HEK293 (cell line): ENCODE measurements around the gene KRT32.

Experiments used
- ATF2 ChIP-seq: fragments of 450-650 bp; formaldehyde crosslinking; IDR thresholded peaks from 2 replicates; pipeline ENCODE4 v1.5.1; 2016; ENCODE audit warnings: missing biosample characterization, missing genetic modification characterization, low read depth
- BCL11A ChIP-seq: fragments of 450-650 bp; formaldehyde crosslinking; IDR thresholded peaks from 2 replicates; pipeline ENCODE4 v1.5.1; 2016; ENCODE audit warnings: low read depth, missing biosample characterization, missing genetic modification characterization
- HOXC10 ChIP-seq: sonication (generic); formaldehyde crosslinking; IDR thresholded peaks from 2 replicates; pipeline ENCODE4 v1.8.1; 2023; ENCODE audit warnings: mild to moderate bottlenecking, missing genetic modification reagents
- HOXD13 ChIP-seq: sonication (generic); formaldehyde crosslinking; IDR thresholded peaks from 2 replicates; pipeline ENCODE4 v1.8.0; 2022; ENCODE audit warnings: missing genetic modification reagents, borderline replicate concordance
- IKZF3 ChIP-seq: fragments of 450-650 bp; IDR thresholded peaks from 2 replicates; pipeline ENCODE4 v1.5.0; 2018; ENCODE audit warnings: missing biosample characterization, mild to moderate bottlenecking, missing genetic modification characterization, moderate library complexity
- INSM2 ChIP-seq: fragments of 450-650 bp; formaldehyde crosslinking; IDR thresholded peaks from 2 replicates; pipeline ENCODE4 v1.5.1; 2016; ENCODE audit warnings: missing biosample characterization, missing genetic modification characterization
- KLF8 ChIP-seq: fragments of 450-650 bp; formaldehyde crosslinking; IDR thresholded peaks from 2 replicates; pipeline ENCODE4 v1.5.1; 2016; ENCODE audit warnings: missing biosample characterization, missing genetic modification characterization
- OVOL3 ChIP-seq: fragments of 450-650 bp; formaldehyde crosslinking; IDR thresholded peaks from 2 replicates; pipeline ENCODE4 v1.5.1; 2016; ENCODE audit warnings: missing biosample characterization, missing genetic modification characterization
- PRDM4 ChIP-seq: fragments of 450-650 bp; formaldehyde crosslinking; IDR thresholded peaks from 2 replicates; pipeline ENCODE4 v1.5.1; 2017; ENCODE audit warnings: missing biosample characterization, missing genetic modification characterization
- REPIN1 ChIP-seq: fragments of 450-650 bp; formaldehyde crosslinking; IDR thresholded peaks from 2 replicates; pipeline ENCODE4 v1.5.1; 2017; ENCODE audit warnings: missing biosample characterization, missing genetic modification characterization, low read depth
- TCF7L2 ChIP-seq: IDR thresholded peaks from 2 replicates; pipeline ENCODE4 v1.6.1; 2011; ENCODE audit warnings: low read depth, mild to moderate bottlenecking, inconsistent platforms, low read length, moderate library complexity, borderline replicate concordance
- TSHZ1 ChIP-seq: fragments of 450-650 bp; formaldehyde crosslinking; IDR thresholded peaks from 2 replicates; pipeline ENCODE4 v1.5.1; 2016; ENCODE audit warnings: missing biosample characterization, missing genetic modification characterization, borderline replicate concordance
- ZBTB20 ChIP-seq: fragments of 450-650 bp; formaldehyde crosslinking; IDR thresholded peaks from 2 replicates; pipeline ENCODE4 v1.5.1; 2016; ENCODE audit warnings: missing biosample characterization, missing genetic modification characterization
- ZBTB8A ChIP-seq: fragments of 450-650 bp; formaldehyde crosslinking; IDR thresholded peaks from 2 replicates; pipeline ENCODE4 v1.5.1; 2016; ENCODE audit warnings: missing biosample characterization, missing genetic modification characterization
- ZNF223 ChIP-seq: fragments of 450-650 bp; formaldehyde crosslinking; IDR thresholded peaks from 2 replicates; pipeline ENCODE4 v1.5.1; 2016; ENCODE audit warnings: missing biosample characterization, missing genetic modification characterization
- ZNF362 ChIP-seq: fragments of 450-650 bp; formaldehyde crosslinking; IDR thresholded peaks from 2 replicates; pipeline ENCODE4 v1.5.1; 2016; ENCODE audit warnings: missing biosample characterization, missing genetic modification characterization
- ZNF423 ChIP-seq: fragments of 450-650 bp; formaldehyde crosslinking; IDR thresholded peaks from 2 replicates; pipeline ENCODE4 v1.5.1; 2016; ENCODE audit warnings: missing biosample characterization, missing genetic modification characterization
- ZNF488 ChIP-seq: fragments of 450-650 bp; formaldehyde crosslinking; IDR thresholded peaks from 2 replicates; pipeline ENCODE4 v1.5.1; 2016; ENCODE audit warnings: missing biosample characterization, missing genetic modification characterization
- ZNF530 ChIP-seq: fragments of 450-650 bp; formaldehyde crosslinking; IDR thresholded peaks from 2 replicates; pipeline ENCODE4 v1.5.1; 2016; ENCODE audit warnings: low read depth, missing biosample characterization, missing genetic modification characterization
- ZNF560 ChIP-seq: fragments of 450-650 bp; formaldehyde crosslinking; IDR thresholded peaks from 2 replicates; pipeline ENCODE4 v1.5.1; 2017; ENCODE audit warnings: missing biosample characterization, missing genetic modification characterization, borderline replicate concordance
- ZNF600 ChIP-seq: fragments of 450-650 bp; formaldehyde crosslinking; IDR thresholded peaks from 2 replicates; pipeline ENCODE4 v1.5.1; 2016; ENCODE audit warnings: missing biosample characterization, missing genetic modification characterization
- ZNF626 ChIP-seq: fragments of 450-650 bp; sonication (Bioruptor Pico); formaldehyde crosslinking; IDR thresholded peaks from 2 replicates; pipeline ENCODE4 v1.5.1; 2018; ENCODE audit warnings: missing biosample characterization, missing genetic modification characterization, inconsistent platforms
- ZNF629 ChIP-seq: fragments of 450-650 bp; formaldehyde crosslinking; IDR thresholded peaks from 2 replicates; pipeline ENCODE4 v1.5.1; 2017; ENCODE audit warnings: missing biosample characterization, missing genetic modification characterization
- ZNF707 ChIP-seq: fragments of 450-650 bp; formaldehyde crosslinking; IDR thresholded peaks from 2 replicates; pipeline ENCODE4 v1.5.1; 2016; ENCODE audit warnings: missing biosample characterization, missing genetic modification characterization
- ZNF843 ChIP-seq: fragments of 450-650 bp; formaldehyde crosslinking; IDR thresholded peaks from 2 replicates; pipeline ENCODE4 v1.5.1; 2016; ENCODE audit warnings: missing biosample characterization, missing genetic modification characterization
- ZSCAN5A ChIP-seq: fragments of 450-650 bp; formaldehyde crosslinking; IDR thresholded peaks from 2 replicates; pipeline ENCODE4 v1.5.1; 2016; ENCODE audit warnings: missing biosample characterization, missing genetic modification characterization

KRT32 gene

GRCh38 chr17:41504246-41504977 lies 37.2 kb upstream of the KRT32 start (continued):
- TF ChIP-seq REPIN1 (tag by site-specific recombination) (no peak), ZNF423 (0 out of 2 replicates have a peak, but pooled peaks have one; percentile 42), ZNF560 (tag by site-specific recombination) (no peak), ZNF223 (tag by site-specific recombination) (peak; percentile 96), INSM2 (tag by site-specific recombination) (no peak), TCF7L2 (no peak), ATF2 (tag by site-specific recombination) (peak; percentile 39), KLF8 (tag by site-specific recombination) (no peak), ZNF843 (peak; percentile 95), ZBTB20 (peak; percentile 40), ZNF707 (tag by site-specific recombination) (no peak), HOXC10 (no peak), IKZF3 (tag by site-specific recombination) (peak; percentile 76), ZNF626 (no peak), ZBTB8A (tag by site-specific recombination) (peak; percentile 81), BCL11A (tag by site-specific recombination) (no peak), ZNF530 (tag by site-specific recombination) (no peak), PRDM4 (tag by site-specific recombination) (0 out of 2 replicates have a peak, but pooled peaks have one; percentile 13), OVOL3 (tag by site-specific recombination) (peak; percentile 96; the same call in 1 of the 2 replicates), TSHZ1 (tag by site-specific recombination) (no peak), ZNF600 (tag by site-specific recombination) (peak; percentile 20; the same call in 1 of the 2 replicates), ZNF488 (tag by site-specific recombination) (peak; percentile 90), ZNF629 (tag by site-specific recombination) (peak; percentile 31; the same call in 1 of the 2 replicates), ZNF362 (tag by site-specific recombination) (no peak), HOXD13 (0 out of 2 replicates have a peak, but pooled peaks have one; percentile 59), ZSCAN5A (tag by site-specific recombination) (no peak)
